B cell (primary cell): Measurements from ENCODE around the gene SYT6.

ENCODE experiments used
- EZH2 ChIP-seq: IDR thresholded peaks from 2 replicates; pipeline ENCODE4 v1.6.1; 2012; ENCODE audit warnings: borderline replicate concordance, low read depth, mild to moderate bottlenecking, moderate library complexity, low read length; ENCODE audit not compliant: insufficient read depth, poor library complexity, severe bottlenecking
- TF ChIP-seq, protein P1 (sequence below): fragments of 200-600 bp; IDR thresholded peaks from one replicate; pipeline ENCODE4 v1.8.0; 2022; ENCODE audit warnings: antibody characterized with exemption, mild to moderate bottlenecking

DNA sequence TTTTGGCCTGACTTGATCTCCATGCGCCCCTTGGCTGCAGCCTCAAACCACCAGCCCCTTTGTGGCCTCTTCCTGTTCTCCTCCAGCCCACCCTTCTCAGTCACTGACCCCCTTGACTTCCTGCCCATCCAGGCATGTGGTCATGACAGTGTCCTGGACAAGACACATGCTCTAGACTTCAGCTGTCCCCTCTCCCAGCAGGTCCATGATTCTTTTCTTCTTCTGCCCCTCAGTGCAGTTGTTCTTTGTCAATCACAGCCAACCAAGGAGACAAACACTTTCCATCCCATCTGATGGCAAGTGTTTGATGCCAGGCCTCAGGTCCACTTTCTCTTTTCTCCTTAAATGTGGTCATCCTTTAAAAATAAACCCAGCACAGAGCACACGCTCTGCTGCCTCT is 49.7 kb downstream of the SYT6 start:
- TF ChIP-seq, protein P1, sequence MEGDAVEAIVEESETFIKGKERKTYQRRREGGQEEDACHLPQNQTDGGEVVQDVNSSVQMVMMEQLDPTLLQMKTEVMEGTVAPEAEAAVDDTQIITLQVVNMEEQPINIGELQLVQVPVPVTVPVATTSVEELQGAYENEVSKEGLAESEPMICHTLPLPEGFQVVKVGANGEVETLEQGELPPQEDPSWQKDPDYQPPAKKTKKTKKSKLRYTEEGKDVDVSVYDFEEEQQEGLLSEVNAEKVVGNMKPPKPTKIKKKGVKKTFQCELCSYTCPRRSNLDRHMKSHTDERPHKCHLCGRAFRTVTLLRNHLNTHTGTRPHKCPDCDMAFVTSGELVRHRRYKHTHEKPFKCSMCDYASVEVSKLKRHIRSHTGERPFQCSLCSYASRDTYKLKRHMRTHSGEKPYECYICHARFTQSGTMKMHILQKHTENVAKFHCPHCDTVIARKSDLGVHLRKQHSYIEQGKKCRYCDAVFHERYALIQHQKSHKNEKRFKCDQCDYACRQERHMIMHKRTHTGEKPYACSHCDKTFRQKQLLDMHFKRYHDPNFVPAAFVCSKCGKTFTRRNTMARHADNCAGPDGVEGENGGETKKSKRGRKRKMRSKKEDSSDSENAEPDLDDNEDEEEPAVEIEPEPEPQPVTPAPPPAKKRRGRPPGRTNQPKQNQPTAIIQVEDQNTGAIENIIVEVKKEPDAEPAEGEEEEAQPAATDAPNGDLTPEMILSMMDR, result no peak
- no peak for TF ChIP-seq EZH2
